ENCODE data around the gene AKAP14.
"Not testable (repeated sequence)": the region's sequence is repeated elsewhere in the genome, so short reads cannot be mapped to it uniquely, and the experiment has no call there.

AKAP14 gene

DNA sequence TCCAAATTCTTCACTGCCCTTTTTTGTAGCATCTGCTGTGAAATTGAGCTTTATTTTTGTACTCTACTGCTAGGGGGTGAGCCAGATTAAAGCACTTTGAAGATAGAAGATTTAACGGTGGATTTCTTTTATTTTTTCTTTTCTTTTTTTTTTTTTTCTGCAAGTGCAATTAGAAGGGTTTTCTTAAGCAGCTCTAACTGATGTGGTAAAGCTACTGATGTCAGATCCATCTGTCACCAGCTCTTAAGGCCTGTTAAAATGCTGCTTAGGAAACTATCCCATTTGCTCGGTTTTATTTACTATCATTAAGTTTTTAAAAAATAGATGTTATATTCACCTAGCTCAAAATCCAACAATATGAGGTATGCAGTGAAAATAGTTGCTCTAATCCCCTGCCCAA lies 17.0 kb upstream of the AKAP14 start:
- TF ChIP-seq, protein P1, sequence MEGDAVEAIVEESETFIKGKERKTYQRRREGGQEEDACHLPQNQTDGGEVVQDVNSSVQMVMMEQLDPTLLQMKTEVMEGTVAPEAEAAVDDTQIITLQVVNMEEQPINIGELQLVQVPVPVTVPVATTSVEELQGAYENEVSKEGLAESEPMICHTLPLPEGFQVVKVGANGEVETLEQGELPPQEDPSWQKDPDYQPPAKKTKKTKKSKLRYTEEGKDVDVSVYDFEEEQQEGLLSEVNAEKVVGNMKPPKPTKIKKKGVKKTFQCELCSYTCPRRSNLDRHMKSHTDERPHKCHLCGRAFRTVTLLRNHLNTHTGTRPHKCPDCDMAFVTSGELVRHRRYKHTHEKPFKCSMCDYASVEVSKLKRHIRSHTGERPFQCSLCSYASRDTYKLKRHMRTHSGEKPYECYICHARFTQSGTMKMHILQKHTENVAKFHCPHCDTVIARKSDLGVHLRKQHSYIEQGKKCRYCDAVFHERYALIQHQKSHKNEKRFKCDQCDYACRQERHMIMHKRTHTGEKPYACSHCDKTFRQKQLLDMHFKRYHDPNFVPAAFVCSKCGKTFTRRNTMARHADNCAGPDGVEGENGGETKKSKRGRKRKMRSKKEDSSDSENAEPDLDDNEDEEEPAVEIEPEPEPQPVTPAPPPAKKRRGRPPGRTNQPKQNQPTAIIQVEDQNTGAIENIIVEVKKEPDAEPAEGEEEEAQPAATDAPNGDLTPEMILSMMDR (IDR thresholded peaks at IDR 0.05; ENCODE audit: insufficient read depth, low read depth, low read length, missing control alignments) = no peak
- no peak for DNase-seq (ENCODE audit: low read depth)
- H3K4me3 ChIP-seq (ENCODE audit: low read depth, low read length) = no peak overlapping the region

DNA sequence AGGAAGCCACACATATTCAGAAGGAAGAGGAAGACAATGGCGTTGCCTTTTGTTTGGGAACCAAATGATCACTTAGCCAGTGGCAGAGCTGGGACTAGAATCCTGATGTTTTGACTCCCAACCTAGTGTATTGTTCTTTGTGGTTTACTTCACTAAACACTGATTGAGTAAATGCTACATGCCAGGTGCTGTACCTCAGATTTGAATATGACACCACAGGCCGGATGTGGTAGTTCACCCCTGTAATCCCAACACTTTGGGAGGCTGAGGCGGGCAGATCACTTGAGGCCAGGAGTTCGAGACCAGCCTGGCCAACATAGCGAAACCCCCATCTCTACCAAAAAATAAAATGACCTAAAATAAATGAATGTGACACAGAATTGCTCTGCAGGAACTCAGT lies 15.6 kb upstream of the AKAP14 start:
- H3K4me3 ChIP-seq (ENCODE audit: low read depth, low read length) = no peak overlapping the region
- TF ChIP-seq, protein P1 (IDR thresholded peaks at IDR 0.05; ENCODE audit: insufficient read depth, low read depth, low read length, missing control alignments) = no peak
- DNase-seq (ENCODE audit: low read depth) = peak; percentile 60

DNA sequence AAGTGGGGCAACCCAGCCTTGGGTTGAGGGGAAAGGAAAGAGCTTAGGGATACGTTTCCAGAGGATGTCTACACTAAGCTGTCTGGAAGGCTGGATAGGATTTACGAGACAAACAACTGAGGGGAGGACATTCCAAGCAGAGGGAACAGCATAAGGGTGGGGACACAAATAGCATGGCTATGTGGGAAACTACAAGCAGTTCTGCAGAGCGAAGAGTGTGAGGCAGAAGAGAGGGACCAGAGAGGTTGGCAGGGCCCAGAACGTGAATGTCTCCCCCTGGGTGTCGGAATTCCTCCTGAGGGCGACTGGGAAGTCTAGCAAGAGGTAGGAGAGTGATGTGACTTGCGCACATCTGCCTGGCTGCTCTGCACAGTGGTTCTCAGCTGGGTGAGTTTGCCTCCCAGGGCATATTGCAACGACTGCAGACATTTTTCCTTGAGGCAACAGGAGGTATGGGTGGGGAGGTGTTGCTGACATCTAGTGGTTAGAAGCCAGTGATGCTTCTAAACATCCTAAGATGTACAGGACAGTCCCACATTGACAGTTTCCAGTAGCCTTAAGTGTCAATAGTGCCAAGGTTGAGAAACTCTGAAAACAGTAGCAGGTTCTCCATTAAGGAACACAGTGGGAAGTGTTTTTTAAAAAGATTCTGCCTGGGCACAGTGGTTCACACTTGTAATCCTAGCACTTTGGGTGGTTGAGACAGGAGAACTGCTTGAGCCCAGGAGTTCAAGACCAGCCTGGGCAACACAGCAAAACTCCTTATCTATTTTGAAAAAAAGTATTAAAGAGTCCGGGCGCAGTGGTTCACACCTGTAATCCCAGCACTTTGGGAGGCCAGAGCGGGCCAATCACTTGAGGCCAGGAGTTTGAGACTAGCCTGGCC lies 14.9 kb upstream of the AKAP14 start:
- TF ChIP-seq, protein P1 (IDR thresholded peaks at IDR 0.05; ENCODE audit: insufficient read depth, low read depth, low read length, missing control alignments) = peak; percentile 61
- peak; percentile 70 for DNase-seq (ENCODE audit: low read depth)
- H3K4me3 ChIP-seq (ENCODE audit: low read depth, low read length) = no peak overlapping the region

DNA sequence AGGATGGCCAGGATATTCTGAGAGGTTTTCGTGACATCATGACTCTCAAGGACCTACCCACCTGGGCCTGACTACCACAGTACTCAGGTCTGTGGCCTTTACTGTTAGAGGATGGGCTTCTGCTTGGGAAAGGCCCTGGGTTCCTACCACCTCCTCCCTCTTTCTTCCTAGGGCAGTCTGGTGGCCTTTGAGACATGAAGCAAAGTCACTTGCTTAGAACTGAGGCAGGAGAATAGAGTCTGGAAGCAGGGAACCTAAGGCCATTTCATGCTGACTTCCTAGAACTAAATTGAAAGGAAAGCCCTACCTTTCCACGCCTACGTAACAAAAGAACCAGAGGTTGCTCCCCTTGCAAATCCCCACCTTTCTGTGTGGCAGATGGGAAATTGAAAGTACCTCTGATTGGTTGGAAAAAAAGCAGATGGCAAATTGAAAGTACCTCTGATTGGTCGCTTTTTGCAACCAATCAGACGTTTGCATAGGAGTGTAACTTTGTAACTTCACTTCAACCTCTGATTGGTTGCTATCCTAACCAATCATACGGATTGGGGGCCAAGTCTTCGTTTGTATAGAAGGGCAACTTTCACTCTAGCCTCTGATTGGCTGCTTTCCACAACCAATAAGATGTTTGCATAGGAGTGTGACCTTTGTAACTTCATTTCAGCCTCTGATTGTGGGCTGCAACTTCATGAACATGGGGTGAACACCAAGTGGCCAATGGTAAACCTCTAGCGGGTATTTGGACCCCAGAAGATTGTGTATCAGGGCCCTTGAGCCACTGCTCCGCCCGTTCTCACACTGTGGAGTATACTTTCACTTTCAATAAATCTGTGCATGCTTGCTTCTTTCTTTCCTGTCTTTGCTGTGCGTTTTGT lies 9.9 kb upstream of the AKAP14 start:
- DNase-seq (ENCODE audit: low read depth) = peak; percentile 3
- TF ChIP-seq, protein P1 (IDR thresholded peaks at IDR 0.05; ENCODE audit: insufficient read depth, low read depth, low read length, missing control alignments) = no peak
- H3K4me3 ChIP-seq (ENCODE audit: low read depth, low read length) = no peak overlapping the region

DNA sequence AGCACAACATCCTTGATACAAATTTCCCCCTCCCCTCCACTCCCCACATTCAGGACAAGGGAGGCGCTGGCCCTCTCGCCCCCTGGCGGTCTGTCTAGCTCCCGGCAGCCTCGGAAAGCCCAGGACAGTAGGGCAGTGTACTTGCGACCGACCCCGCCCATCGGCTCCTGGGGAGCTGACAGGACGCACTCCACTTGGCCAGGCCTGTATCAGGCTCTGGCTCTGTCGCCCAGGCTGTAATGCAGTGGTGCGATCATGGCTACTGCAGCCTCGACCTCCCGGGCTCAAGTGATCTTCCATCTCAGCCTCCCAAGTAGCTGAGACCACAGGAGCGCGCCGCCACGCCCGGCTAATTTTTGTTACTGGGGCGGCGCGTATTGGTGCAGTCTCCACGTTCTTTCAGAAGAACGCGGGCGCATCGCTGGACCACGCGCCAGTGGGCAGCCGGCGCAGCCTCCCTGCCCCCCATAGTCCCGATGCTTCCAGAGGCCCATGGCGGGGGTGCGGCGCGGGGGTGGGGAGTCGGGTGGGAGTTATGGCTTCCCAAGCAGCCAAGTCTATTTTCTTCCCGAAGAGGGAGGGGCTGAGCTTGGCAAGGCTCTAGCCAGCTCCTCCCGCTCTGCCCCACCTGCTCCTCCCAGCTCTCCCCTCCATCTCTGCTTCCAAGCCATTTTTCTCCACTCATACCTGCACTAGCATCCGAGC lies 7.8 kb upstream of the AKAP14 start:
- TF ChIP-seq, protein P1 (IDR thresholded peaks at IDR 0.05; ENCODE audit: insufficient read depth, low read depth, low read length, missing control alignments) = peak; percentile 61
- H3K4me3 ChIP-seq (ENCODE audit: low read depth, low read length) = peak overlapping the region; percentile 50
- DNase-seq (ENCODE audit: low read depth) = peak; percentile 70

DNA sequence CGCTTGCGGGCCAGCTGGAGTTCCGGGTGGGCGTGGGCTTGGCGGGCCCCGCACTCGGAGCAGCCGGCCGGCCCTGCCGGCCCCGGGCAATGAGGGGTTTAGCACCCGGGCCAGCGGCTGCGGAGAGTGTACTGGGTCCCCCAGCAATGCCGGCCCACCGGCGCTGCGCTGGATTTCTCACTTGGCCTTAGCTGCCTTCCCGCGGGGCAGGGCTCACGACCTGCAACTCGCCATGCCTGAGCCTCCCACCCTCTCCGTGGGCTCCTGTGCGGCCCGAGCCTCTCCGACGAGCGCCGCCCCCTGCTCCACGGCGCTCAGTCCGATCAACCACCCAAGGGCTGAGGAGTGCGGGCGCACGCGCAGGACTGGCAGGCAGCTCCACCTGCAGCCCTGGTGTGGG lies 5.1 kb upstream of the AKAP14 start:
- DNase-seq (ENCODE audit: low read depth); H3K4me3 ChIP-seq (ENCODE audit: low read depth, low read length): not testable (repeated sequence)

DNA sequence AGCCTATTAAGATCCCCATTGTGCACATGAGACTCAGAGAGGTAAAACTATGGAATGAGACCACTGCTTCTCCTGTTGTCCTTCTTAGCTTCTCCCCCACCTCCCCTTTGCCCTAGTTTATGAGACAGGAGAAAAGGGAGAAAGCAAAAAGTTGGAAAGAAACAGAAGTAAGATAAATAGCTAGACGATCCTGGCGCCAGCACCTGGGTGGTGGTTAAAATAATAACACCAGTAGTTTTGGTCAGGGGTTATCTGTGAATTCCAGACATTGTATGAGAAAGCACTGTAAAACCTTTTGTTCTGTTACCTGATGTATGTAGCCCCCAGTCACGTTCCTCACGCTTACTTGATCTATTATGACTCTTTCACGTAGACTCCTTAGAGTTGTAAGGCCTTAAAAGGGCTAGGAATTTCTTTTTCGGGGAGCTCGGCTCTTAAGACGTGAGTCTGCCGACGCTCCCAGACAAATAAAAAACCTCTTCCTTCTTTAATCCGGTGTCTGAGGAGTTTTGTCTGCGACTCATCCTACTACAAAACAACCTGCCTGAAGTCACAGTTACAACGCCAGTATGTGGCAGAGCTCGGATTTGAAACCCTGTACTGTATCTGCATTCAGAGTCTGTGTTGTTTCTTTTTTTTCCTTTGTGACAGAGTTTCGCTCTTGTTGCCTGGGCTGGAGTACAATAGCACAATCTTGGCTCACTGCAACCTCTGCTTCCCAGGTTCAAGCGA lies 3.6 kb upstream of the AKAP14 start:
- DNase-seq (ENCODE audit: low read depth); H3K4me3 ChIP-seq (ENCODE audit: low read depth, low read length): not testable (repeated sequence)

All from GM12865 (cell line).